HL-60 (cell line): Measurements from ENCODE around the gene SOX6.

Experiments used
- DNase-seq, 2 experiments: peaks; one replicate each; pipeline ENCODE4 v3.0.0-alpha.2; 2010 to 2020; ENCODE audit warnings: low read depth in 1 of 2, low spot score in 1 of 2
- H3K27ac ChIP-seq: fragments of 250-450 bp; sonication (Bioruptor Pico); replicated peaks from 2 replicates; pipeline ENCODE4 v1.5.1; 2020; ENCODE audit warnings: mild to moderate bottlenecking, moderate library complexity
- H3K27me3 ChIP-seq: fragments of 250-450 bp; sonication (Bioruptor Pico); 2 replicates; pipeline ENCODE4 v1.5.1; 2021; ENCODE audit warnings: mild to moderate bottlenecking, moderate library complexity; ENCODE audit not compliant: insufficient read depth, poor library complexity, severe bottlenecking
- H3K4me3 ChIP-seq: replicated peaks from 2 replicates; pipeline ENCODE4 v1.5.1; 2011; ENCODE audit warnings: mild to moderate bottlenecking, control low read depth, low read length; ENCODE audit not compliant: insufficient read depth
- GABPA ChIP-seq: IDR thresholded peaks from 2 replicates; pipeline ENCODE4 v1.6.1; 2012; ENCODE audit warnings: low read depth
- POLR2AphosphoS5 ChIP-seq: IDR thresholded peaks from 2 replicates; pipeline ENCODE4 v1.6.1; 2012; ENCODE audit warnings: low read depth
- REST ChIP-seq: IDR thresholded peaks from 2 replicates; pipeline ENCODE4 v1.6.1; 2012; ENCODE audit warnings: low read depth; ENCODE audit not compliant: insufficient replicate concordance
- SPI1 ChIP-seq: IDR thresholded peaks from 2 replicates; pipeline ENCODE4 v1.6.1; 2012; ENCODE audit warnings: low read depth, mild to moderate bottlenecking, borderline replicate concordance
- TF ChIP-seq, protein P1 (sequence below): IDR thresholded peaks from one replicate; pipeline ENCODE4 v1.5.1; 2011; ENCODE audit warnings: low read length, control low read depth, inconsistent platforms; ENCODE audit not compliant: insufficient read depth

SOX6 gene

GRCh38 chr11:15967966-15968365 is 388.4 kb downstream of the SOX6 start:
- no peak overlapping the region for H3K4me3 ChIP-seq
- DNase-seq: no peak
- no peak for TF ChIP-seq SPI1
- no peak for TF ChIP-seq GABPA
- TF ChIP-seq, protein P1, sequence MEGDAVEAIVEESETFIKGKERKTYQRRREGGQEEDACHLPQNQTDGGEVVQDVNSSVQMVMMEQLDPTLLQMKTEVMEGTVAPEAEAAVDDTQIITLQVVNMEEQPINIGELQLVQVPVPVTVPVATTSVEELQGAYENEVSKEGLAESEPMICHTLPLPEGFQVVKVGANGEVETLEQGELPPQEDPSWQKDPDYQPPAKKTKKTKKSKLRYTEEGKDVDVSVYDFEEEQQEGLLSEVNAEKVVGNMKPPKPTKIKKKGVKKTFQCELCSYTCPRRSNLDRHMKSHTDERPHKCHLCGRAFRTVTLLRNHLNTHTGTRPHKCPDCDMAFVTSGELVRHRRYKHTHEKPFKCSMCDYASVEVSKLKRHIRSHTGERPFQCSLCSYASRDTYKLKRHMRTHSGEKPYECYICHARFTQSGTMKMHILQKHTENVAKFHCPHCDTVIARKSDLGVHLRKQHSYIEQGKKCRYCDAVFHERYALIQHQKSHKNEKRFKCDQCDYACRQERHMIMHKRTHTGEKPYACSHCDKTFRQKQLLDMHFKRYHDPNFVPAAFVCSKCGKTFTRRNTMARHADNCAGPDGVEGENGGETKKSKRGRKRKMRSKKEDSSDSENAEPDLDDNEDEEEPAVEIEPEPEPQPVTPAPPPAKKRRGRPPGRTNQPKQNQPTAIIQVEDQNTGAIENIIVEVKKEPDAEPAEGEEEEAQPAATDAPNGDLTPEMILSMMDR: no peak
- TF ChIP-seq REST: no peak
- TF ChIP-seq POLR2AphosphoS5: no peak
- no peak overlapping the region for H3K27ac ChIP-seq
- H3K27me3 ChIP-seq: no peaks in the 10 kb centered on the region

DNA sequence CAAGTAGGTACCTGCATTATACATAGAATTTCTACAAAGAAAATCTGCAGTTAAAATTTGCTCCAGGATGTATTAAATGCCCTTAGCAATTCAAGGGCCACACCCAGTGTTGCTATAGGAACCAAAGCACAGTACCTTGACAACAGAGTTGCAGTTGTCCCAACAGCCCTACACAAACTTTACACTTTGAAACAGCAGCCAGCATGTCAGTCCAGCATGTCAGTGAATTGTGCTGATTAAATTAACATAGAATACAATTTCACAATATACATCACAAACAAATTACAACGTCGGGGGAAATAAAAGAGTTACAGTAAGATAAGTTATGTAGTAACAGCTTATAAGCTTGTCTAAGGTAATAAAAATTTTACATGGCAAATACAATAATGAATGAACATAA is 389.2 kb downstream of the SOX6 start:
- Histone ChIP-seq H3K27me3 (no peaks in the 10 kb centered on the region), H3K27ac (no peak overlapping the region), H3K4me3 (no peak overlapping the region)
- no peak for DNase-seq
- no peak for TF ChIP-seq SPI1
- no peak for TF ChIP-seq GABPA
- no peak for TF ChIP-seq REST
- TF ChIP-seq, protein P1: no peak
- no peak for TF ChIP-seq POLR2AphosphoS5

DNA sequence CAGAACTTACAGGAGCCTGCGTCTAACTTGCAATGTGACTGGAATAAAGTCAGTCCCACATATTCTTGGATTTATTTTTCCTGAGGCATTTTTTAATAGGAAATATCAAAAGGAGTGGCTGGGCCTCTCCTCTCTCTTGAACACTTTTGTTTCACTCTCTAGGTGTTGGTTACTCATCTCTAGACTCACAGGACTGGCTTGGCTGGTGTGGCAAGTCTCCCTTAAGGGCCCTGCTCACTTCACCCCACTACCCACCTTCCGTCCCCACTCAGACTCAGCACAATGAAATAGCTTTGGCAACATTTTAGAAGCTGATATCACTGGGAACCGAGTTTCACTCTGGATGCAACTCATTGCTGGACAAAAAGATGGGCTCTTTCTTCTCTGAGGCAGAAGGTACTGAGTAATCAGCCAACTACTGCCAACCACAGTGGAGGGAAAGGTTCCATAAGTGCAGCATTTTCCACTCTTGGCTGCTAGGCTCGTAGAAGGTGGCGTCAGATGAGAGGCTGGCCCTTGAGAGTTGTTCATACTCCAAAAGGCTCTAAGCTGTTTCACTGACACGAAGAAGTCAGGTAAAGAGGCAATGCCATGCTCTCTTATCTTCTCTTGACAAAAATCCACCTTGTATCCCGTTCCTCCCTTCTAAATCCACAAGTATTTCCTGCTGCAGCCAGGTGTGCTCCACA is 390.6 kb downstream of the SOX6 start:
- DNase-seq: no peak
- TF ChIP-seq REST: no peak
- TF ChIP-seq, protein P1: no peak
- TF ChIP-seq GABPA: no peak
- no peak for TF ChIP-seq SPI1
- no peak for TF ChIP-seq POLR2AphosphoS5
- Histone ChIP-seq H3K27me3 (no peaks in the 10 kb centered on the region), H3K27ac (no peak overlapping the region), H3K4me3 (no peak overlapping the region)
